ENCODE measurements around the gene MBOAT1.

DNA sequence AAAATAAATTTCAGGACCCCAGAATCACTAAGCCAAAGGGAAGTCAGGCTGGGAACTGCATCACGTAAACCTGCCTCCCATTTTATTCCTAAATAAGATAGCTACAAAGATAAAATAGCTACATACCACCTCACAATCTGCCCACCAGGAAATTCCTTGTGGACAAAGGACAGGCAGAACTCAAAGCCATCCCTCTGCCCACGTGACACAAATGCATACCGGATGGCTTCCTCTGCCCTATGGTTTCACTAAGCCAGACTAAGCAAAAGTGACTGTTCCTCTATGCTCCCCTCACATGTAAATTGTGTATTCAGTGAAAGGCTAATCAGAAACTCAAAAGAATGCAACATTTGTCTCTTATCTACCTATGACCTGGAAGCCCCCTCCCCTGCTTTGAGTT is 15.0 kb downstream of the MBOAT1 start:
- TF ChIP-seq, protein P1, sequence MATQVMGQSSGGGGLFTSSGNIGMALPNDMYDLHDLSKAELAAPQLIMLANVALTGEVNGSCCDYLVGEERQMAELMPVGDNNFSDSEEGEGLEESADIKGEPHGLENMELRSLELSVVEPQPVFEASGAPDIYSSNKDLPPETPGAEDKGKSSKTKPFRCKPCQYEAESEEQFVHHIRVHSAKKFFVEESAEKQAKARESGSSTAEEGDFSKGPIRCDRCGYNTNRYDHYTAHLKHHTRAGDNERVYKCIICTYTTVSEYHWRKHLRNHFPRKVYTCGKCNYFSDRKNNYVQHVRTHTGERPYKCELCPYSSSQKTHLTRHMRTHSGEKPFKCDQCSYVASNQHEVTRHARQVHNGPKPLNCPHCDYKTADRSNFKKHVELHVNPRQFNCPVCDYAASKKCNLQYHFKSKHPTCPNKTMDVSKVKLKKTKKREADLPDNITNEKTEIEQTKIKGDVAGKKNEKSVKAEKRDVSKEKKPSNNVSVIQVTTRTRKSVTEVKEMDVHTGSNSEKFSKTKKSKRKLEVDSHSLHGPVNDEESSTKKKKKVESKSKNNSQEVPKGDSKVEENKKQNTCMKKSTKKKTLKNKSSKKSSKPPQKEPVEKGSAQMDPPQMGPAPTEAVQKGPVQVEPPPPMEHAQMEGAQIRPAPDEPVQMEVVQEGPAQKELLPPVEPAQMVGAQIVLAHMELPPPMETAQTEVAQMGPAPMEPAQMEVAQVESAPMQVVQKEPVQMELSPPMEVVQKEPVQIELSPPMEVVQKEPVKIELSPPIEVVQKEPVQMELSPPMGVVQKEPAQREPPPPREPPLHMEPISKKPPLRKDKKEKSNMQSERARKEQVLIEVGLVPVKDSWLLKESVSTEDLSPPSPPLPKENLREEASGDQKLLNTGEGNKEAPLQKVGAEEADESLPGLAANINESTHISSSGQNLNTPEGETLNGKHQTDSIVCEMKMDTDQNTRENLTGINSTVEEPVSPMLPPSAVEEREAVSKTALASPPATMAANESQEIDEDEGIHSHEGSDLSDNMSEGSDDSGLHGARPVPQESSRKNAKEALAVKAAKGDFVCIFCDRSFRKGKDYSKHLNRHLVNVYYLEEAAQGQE (IDR thresholded peaks at IDR 0.05; ENCODE audit: low read depth, low read length), result no peak
- TF ChIP-seq NRF1 (IDR thresholded peaks at IDR 0.05; ENCODE audit: low read depth, low read length) (no peak), JUND (IDR thresholded peaks at IDR 0.05) (no peak), YY1 (IDR thresholded peaks at IDR 0.05; ENCODE audit: low read depth) (no peak), EP300 (IDR thresholded peaks at IDR 0.05; ENCODE audit: borderline replicate concordance in 1 of 2, low read depth in 1 of 2, low read length in 1 of 2) (0 out of 4 replicates have a peak, but pooled peaks of 1 of the 2 experiments have one; percentile 12), POLR2AphosphoS5 (IDR thresholded peaks at IDR 0.05; ENCODE audit: low read depth, low read length) (no peak), EZH2phosphoT487 (IDR thresholded peaks at IDR 0.05; ENCODE audit: borderline replicate concordance, low read depth) (no peak)
- TF ChIP-seq, protein P2, sequence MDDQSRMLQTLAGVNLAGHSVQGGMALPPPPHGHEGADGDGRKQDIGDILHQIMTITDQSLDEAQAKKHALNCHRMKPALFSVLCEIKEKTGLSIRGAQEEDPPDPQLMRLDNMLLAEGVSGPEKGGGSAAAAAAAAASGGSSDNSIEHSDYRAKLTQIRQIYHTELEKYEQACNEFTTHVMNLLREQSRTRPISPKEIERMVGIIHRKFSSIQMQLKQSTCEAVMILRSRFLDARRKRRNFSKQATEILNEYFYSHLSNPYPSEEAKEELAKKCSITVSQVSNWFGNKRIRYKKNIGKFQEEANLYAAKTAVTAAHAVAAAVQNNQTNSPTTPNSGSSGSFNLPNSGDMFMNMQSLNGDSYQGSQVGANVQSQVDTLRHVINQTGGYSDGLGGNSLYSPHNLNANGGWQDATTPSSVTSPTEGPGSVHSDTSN (IDR thresholded peaks at IDR 0.05), result no peak; the same call in 1 of the 2 replicates
- TF ChIP-seq, protein P3, sequence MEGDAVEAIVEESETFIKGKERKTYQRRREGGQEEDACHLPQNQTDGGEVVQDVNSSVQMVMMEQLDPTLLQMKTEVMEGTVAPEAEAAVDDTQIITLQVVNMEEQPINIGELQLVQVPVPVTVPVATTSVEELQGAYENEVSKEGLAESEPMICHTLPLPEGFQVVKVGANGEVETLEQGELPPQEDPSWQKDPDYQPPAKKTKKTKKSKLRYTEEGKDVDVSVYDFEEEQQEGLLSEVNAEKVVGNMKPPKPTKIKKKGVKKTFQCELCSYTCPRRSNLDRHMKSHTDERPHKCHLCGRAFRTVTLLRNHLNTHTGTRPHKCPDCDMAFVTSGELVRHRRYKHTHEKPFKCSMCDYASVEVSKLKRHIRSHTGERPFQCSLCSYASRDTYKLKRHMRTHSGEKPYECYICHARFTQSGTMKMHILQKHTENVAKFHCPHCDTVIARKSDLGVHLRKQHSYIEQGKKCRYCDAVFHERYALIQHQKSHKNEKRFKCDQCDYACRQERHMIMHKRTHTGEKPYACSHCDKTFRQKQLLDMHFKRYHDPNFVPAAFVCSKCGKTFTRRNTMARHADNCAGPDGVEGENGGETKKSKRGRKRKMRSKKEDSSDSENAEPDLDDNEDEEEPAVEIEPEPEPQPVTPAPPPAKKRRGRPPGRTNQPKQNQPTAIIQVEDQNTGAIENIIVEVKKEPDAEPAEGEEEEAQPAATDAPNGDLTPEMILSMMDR (IDR thresholded peaks at IDR 0.05), result no peak
- TF ChIP-seq, protein P4, sequence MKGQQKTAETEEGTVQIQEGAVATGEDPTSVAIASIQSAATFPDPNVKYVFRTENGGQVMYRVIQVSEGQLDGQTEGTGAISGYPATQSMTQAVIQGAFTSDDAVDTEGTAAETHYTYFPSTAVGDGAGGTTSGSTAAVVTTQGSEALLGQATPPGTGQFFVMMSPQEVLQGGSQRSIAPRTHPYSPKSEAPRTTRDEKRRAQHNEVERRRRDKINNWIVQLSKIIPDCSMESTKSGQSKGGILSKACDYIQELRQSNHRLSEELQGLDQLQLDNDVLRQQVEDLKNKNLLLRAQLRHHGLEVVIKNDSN (IDR thresholded peaks at IDR 0.05; ENCODE audit: borderline replicate concordance, low read depth), result peak; percentile 89
- TF ChIP-seq, protein P5, sequence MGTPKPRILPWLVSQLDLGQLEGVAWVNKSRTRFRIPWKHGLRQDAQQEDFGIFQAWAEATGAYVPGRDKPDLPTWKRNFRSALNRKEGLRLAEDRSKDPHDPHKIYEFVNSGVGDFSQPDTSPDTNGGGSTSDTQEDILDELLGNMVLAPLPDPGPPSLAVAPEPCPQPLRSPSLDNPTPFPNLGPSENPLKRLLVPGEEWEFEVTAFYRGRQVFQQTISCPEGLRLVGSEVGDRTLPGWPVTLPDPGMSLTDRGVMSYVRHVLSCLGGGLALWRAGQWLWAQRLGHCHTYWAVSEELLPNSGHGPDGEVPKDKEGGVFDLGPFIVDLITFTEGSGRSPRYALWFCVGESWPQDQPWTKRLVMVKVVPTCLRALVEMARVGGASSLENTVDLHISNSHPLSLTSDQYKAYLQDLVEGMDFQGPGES (IDR thresholded peaks at IDR 0.05; ENCODE audit: low read depth, low read length), result no peak

Measured in SK-N-SH (cell line).